Naive B cell (primary cell): Measurements from ENCODE around the gene MKS1. TPM values are rescaled to one million over a fixed set of nuclear protein-coding genes. Genes with fewer than 3 reads are reported as not detected.

Experiments used
- ATAC-seq, 2 donors: fragments of 150-1000 bp; cut with Tn5 transposase; 2 replicates each; pipeline ENCODE4 v1.10.0; 2021; ENCODE audit warnings: low read depth in 2 of 2, mild to moderate bottlenecking in 2 of 2, moderate library complexity in 2 of 2
- DNase-seq: peaks from one replicate; pipeline ENCODE4 v3.0.0; 2022
- H3K27ac Mint-ChIP-seq, 6 donors: one replicate each; pipeline ENCODE4 v1.8.0; 2020 to 2022; ENCODE audit warnings: mild to moderate bottlenecking in 6 of 6, mixed read lengths in 6 of 6, moderate library complexity in 5 of 6, inconsistent platforms in 2 of 6
- H3K27me3 Mint-ChIP-seq, 3 donors: one replicate each; pipeline ENCODE4 v1.8.0; 2021 to 2022; ENCODE audit warnings: mixed read lengths in 3 of 3, mild to moderate bottlenecking in 1 of 3
- H3K36me3 Mint-ChIP-seq, 2 donors: one replicate each; pipeline ENCODE4 v1.8.0; 2020 to 2022; ENCODE audit warnings: mixed read lengths in 2 of 2, inconsistent platforms in 1 of 2, mild to moderate bottlenecking in 1 of 2
- H3K4me1 Mint-ChIP-seq, 3 donors: one replicate each; pipeline ENCODE4 v1.8.0; 2020 to 2022; ENCODE audit warnings: mixed read lengths in 3 of 3, inconsistent platforms in 1 of 3, mild to moderate bottlenecking in 1 of 3, moderate library complexity in 1 of 3
- H3K4me3 Mint-ChIP-seq, 8 donors: one replicate each; pipeline ENCODE4 v1.8.0; 2020 to 2022; ENCODE audit warnings: mild to moderate bottlenecking in 8 of 8, mixed read lengths in 8 of 8, moderate library complexity in 8 of 8, inconsistent platforms in 2 of 8
- H3K9me3 Mint-ChIP-seq, 7 donors: one replicate each; pipeline ENCODE4 v1.8.0; 2020 to 2022; ENCODE audit warnings: mixed read lengths in 7 of 7, mild to moderate bottlenecking in 5 of 7, inconsistent platforms in 2 of 7, moderate library complexity in 1 of 7
- polyA plus RNA-seq, 6 donors: library from polyadenylated mRNA; unstranded; fragments of 300-500 nt; fragmentation: Illumina TruSeq; gene quantifications; one replicate each; pipeline ENCODE4 v1.2.3, GENCODE V29; 2021; ENCODE audit warnings: low read depth in 6 of 6

Gene MKS1
- polyA plus RNA-seq: 1 to 10 TPM; 2.1 to 7.0 (median 3.7) TPM

GRCh38 chr17:58219007-58219788 lies at the start of gene MKS1:
MKS1 (minus strand) TSS chr17:58219255; CDS start chr17:58219230, 25 bp downstream.
- DNase-seq (peak; percentile 90), ATAC-seq (peak; percentile 92 to 94)
- Mint-ChIP-seq H3K9me3 (no peaks in the 10 kb centered on the region), H3K4me1 (peaks cover 15 to 25% (median 15%) of the 10 kb centered on the region in 3 donors), H3K27ac (peak within 1 kb of the TSS; percentile 96 to 99 (median 97)), H3K4me3 (peak within 1 kb of the TSS; percentile 86 to 99 (median 96)), H3K36me3 (peaks cover 0 to under 1% of the 10 kb centered on the region in 2 donors), H3K27me3 (peaks cover 0 to 1% (median 0%) of the 10 kb centered on the region in 3 donors)

DNA sequence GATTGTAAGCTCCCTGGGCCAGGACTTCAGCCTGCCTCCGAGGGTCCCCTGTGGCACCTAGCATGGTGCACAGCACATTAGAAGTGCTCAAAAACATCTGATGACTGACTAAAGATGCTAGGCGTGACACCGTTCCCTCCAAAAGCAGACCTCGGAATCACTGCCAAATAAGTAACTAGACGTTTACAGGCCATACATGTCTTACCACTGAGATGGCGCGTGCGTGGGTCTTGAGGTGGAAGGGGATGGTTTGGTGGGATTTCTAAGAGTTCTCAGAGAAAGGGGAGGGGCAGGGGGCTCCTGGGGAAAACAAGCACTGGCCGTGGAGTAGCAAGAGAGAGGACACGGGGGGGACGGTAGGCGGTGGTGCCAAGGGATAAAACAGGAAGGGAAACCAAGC lies 49.3 kb upstream of the MKS1 start:
- DNase-seq: no peak
- H3K27ac Mint-ChIP-seq: peak overlapping the region in 1 of 6 donors; percentile 60
- peaks cover 0 to 7% of the 10 kb centered on the region in 2 donors for H3K36me3 Mint-ChIP-seq
- no peaks in the 10 kb centered on the region for H3K4me1 Mint-ChIP-seq
- H3K4me3 Mint-ChIP-seq: no peak overlapping the region
- ATAC-seq: no peak
- H3K27me3 Mint-ChIP-seq: peaks cover 30 to 40% (median 36%) of the 10 kb centered on the region in 3 donors
- H3K9me3 Mint-ChIP-seq: peaks cover 0 to 1% (median 0%) of the 10 kb centered on the region in 7 donors

GRCh38 chr17:58267347-58268324 lies 48.6 kb upstream of the MKS1 start:
- ATAC-seq: no peak
- Mint-ChIP-seq H3K4me3 (no peak overlapping the region), H3K36me3 (peaks cover 0 to 7% of the 10 kb centered on the region in 2 donors), H3K4me1 (no peaks in the 10 kb centered on the region), H3K9me3 (no peaks in the 10 kb centered on the region), H3K27me3 (peaks cover 35 to 46% (median 41%) of the 10 kb centered on the region in 3 donors), H3K27ac (peak overlapping the region in 1 of 6 donors; percentile 60)
- no peak for DNase-seq

DNA sequence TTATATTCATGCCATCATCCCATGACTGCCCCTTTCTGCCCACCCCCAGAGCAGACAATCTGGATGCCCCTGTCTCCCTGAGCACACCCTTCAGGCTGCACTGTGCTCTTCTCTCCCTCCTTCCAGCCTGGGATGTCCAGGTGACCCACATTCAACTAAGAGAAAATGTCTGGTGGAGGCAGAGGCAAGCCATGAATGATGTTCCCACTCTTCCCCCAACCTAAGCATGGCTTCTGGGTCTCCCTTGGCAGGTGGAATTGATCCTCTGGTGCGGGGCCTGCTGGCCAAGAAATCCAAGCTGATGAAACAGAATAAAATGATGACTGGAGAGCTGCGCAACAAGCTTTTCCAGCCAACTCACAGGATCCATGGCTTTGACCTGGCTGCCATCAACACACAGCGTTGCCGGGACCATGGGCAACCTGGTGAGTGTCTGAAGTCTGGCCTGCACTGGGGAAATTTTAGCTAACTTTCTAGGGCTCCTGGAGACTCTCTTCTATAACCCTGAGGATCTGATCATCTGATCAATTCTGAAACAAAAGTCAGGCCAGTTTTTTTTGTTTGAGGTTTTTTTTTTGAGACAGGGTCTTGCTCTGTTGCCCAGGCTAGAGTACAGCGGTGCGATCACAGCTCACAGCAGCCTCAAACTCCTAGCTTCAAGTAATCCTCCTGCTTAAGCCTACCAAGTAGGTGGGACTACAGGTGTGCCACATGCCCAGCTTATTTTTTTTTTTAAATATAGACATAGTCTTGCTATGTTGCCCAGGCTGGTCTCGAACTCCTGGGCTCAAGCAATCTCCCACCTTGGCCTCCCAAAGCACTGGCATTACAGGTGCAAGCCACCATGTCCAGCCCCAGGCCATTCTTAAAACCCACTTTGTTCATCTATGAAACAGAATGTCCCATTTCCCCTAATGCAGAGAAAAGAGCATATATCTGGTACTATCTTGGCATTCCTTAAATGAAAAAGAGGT lies 47.1 kb upstream of the MKS1 start:
- Mint-ChIP-seq H3K4me1 (no peaks in the 10 kb centered on the region), H3K4me3 (no peak overlapping the region), H3K36me3 (peaks cover 0 to 7% of the 10 kb centered on the region in 2 donors), H3K27me3 (peaks cover 45 to 61% (median 53%) of the 10 kb centered on the region in 3 donors), H3K27ac (peak overlapping the region in 1 of 6 donors; percentile 18), H3K9me3 (no peaks in the 10 kb centered on the region)
- ATAC-seq (no peak), DNase-seq (no peak)

GRCh38 chr17:58265271-58265670 lies 46.2 kb upstream of the MKS1 start:
- Mint-ChIP-seq H3K36me3 (peaks cover 0 to 7% of the 10 kb centered on the region in 2 donors), H3K9me3 (no peaks in the 10 kb centered on the region), H3K4me3 (no peak overlapping the region), H3K27me3 (peaks cover 53 to 66% (median 58%) of the 10 kb centered on the region in 3 donors), H3K4me1 (no peaks in the 10 kb centered on the region), H3K27ac (peak overlapping the region in 1 of 6 donors; percentile 25)
- ATAC-seq (no peak), DNase-seq (no peak)

DNA sequence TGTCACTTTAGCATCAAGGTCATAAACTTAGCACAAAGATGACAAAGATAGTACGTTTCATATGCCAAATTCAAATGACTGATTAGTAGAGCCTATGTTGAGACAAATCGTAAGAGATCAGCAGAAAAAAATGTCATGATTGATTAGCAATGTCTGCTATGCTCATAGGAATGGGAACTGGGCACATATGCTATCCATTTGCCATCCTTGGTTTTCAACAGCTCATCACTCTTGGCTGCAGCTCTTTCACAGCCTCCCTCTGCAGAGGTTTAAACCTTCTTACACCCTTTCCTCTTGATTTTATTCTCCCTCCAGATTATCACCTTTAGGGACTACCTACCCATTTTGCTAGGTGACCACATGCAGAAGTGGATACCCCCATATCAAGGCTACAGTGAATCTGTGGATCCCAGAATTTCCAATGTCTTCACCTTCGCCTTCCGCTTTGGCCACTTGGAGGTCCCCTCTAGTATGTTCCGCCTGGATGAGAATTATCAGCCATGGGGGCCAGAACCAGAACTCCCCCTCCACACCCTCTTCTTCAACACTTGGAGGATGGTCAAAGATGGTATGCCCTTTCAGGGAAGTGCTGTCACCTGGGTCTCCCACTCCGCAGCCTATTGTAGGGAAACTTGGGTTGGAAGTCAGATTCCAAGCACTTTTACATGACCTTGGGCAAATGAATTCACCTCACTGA lies 45.5 kb upstream of the MKS1 start:
- peaks cover 57 to 66% (median 58%) of the 10 kb centered on the region in 3 donors for H3K27me3 Mint-ChIP-seq
- H3K4me1 Mint-ChIP-seq: no peaks in the 10 kb centered on the region
- no peaks in the 10 kb centered on the region for H3K9me3 Mint-ChIP-seq

GRCh38 chr17:58263773-58264172 lies 44.7 kb upstream of the MKS1 start:
- H3K36me3 Mint-ChIP-seq: peaks cover 0 to 7% of the 10 kb centered on the region in 2 donors
- no peak for DNase-seq
- H3K4me1 Mint-ChIP-seq: no peaks in the 10 kb centered on the region
- H3K4me3 Mint-ChIP-seq: no peak overlapping the region
- ATAC-seq: no peak
- H3K27me3 Mint-ChIP-seq: peaks cover 57 to 66% (median 58%) of the 10 kb centered on the region in 3 donors
- no peaks in the 10 kb centered on the region for H3K9me3 Mint-ChIP-seq
- H3K27ac Mint-ChIP-seq: no peak overlapping the region

More for the DNA sequence above, 45.5 kb upstream of the MKS1 start:
- Mint-ChIP-seq H3K36me3 (peaks cover 0 to 7% of the 10 kb centered on the region in 2 donors), H3K27ac (no peak overlapping the region), H3K4me3 (no peak overlapping the region)
- DNase-seq (no peak), ATAC-seq (no peak)

GRCh38 chr17:58262149-58262548 lies 43.1 kb upstream of the MKS1 start:
- ATAC-seq: no peak
- no peaks in the 10 kb centered on the region for H3K9me3 Mint-ChIP-seq
- H3K36me3 Mint-ChIP-seq: peaks cover 0 to 7% of the 10 kb centered on the region in 2 donors
- no peak for DNase-seq
- no peak overlapping the region for H3K4me3 Mint-ChIP-seq
- H3K4me1 Mint-ChIP-seq: no peaks in the 10 kb centered on the region
- no peak overlapping the region for H3K27ac Mint-ChIP-seq
- peaks cover 61 to 66% (median 63%) of the 10 kb centered on the region in 3 donors for H3K27me3 Mint-ChIP-seq

- no peaks in the 10 kb centered on the region for H3K9me3 Mint-ChIP-seq
- no peak overlapping the region for H3K4me3 Mint-ChIP-seq
- no peak overlapping the region for H3K27ac Mint-ChIP-seq
- peaks cover 12 to 28% (median 16%) of the 10 kb centered on the region in 3 donors for H3K27me3 Mint-ChIP-seq
- DNase-seq (no peak), ATAC-seq (no peak)
- peaks cover 0 to 6% (median 5%) of the 10 kb centered on the region in 3 donors for H3K4me1 Mint-ChIP-seq
- H3K36me3 Mint-ChIP-seq: no peaks in the 10 kb centered on the region
Observed at GRCh38 chr17:58254803-58255202, 35.7 kb upstream of the MKS1 start.

DNA sequence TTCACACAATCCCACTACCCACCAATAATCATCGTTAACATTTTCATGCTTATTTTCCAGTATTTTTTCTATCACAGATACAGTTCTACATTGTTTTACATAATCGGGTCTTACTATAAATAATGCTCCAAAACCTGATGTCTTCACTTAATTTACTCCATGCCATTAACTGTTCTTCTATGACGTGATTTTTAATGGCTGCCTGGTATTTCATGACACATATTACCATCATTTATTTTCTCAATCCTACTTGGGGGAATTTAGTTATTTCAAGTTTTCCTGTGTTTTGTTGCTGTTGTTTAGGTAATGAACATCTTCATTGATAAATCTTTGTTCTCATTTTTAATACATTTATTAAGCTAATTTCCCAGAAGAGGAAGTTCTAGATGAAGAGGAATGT lies 34.0 kb upstream of the MKS1 start:
- ATAC-seq (no peak), DNase-seq (no peak)
- Mint-ChIP-seq H3K4me1 (peaks cover 5 to 16% (median 9%) of the 10 kb centered on the region in 3 donors), H3K36me3 (no peaks in the 10 kb centered on the region), H3K27ac (no peak overlapping the region), H3K4me3 (no peak overlapping the region), H3K9me3 (no peaks in the 10 kb centered on the region), H3K27me3 (peaks cover 16 to 27% (median 21%) of the 10 kb centered on the region in 3 donors)

DNA sequence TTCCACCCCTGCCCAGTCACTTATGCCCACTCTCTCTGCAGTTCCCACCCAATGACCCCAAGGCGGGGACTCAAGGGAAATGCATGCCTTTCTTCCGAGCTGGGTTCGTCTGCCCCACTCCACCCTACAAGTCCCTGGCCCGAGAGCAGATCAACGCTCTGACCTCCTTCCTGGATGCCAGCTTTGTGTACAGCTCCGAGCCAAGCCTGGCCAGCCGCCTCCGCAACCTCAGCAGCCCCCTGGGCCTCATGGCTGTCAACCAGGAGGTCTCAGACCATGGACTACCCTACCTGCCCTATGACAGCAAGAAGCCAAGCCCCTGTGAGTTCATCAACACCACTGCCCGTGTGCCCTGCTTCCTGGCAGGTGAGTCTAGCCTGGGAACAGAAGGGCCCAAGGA lies 33.1 kb upstream of the MKS1 start:
- Mint-ChIP-seq H3K9me3 (no peaks in the 10 kb centered on the region), H3K27me3 (peaks cover 16 to 27% (median 17%) of the 10 kb centered on the region in 3 donors), H3K4me1 (peaks cover 10 to 16% (median 13%) of the 10 kb centered on the region in 3 donors), H3K36me3 (no peaks in the 10 kb centered on the region), H3K27ac (peak overlapping the region in 1 of 6 donors; percentile 15), H3K4me3 (peak overlapping the region in 1 of 8 donors; percentile 24)
- ATAC-seq (no peak), DNase-seq (no peak)
